GM12892 (cell line): Measurements from ENCODE around the gene GUCY2F. TPM values are rescaled to one million over a fixed set of nuclear protein-coding genes. Genes with fewer than 3 reads are reported as not detected.

ENCODE experiments used
- DNase-seq: peaks from one replicate; pipeline ENCODE4 v3.0.0; 2011; ENCODE audit not compliant: insufficient read length
- FAIRE-seq: peaks from 2 replicates; lab custom pipeline; 2011; peaks lifted over from hg19 to GRCh38; lab: Jason Lieb, UNC
- POLR2A ChIP-seq: IDR thresholded peaks from 2 replicates; pipeline ENCODE4 v1.6.1; 2011; ENCODE audit warnings: low read depth, low read length, control low read depth
- POLR2AphosphoS5 ChIP-seq: IDR thresholded peaks from 2 replicates; pipeline ENCODE4 v1.6.1; 2011; ENCODE audit warnings: low read depth, low read length, control low read depth
- TAF1 ChIP-seq: IDR thresholded peaks from 2 replicates; pipeline ENCODE4 v1.6.1; 2011; ENCODE audit warnings: low read depth, mild to moderate bottlenecking, control low read depth, low read length, borderline replicate concordance
- polyA plus RNA-seq: library from polyadenylated mRNA; unstranded; fragments of >200 nt; gene quantifications from one replicate; pipeline ENCODE4 v1.2.1, GENCODE V29; 2012; ENCODE audit warnings: missing spikeins, inconsistent platforms; ENCODE audit not compliant: missing spikeins

GUCY2F gene
- polyA plus RNA-seq = not detected

DNA sequence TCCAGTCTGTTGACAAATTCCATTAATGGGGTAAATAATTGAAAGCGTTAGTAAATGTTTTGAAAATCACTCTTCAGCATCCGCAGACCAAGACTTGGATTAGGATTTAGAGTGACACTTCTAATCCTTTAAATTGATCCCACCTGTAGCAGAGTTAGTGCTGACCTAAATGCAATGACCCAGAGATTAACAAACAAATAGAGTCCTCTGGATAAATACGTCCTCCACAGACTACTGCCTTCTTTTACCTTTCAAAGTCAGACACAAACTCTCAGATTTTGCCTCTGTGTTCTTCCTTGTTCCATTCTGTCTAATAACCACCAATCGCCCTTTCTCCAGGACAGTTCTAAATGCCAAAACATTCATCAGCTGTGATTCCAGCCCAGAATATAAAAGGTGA is at the start of gene GUCY2F:
TSS of gene GUCY2F (minus strand) at position 101 of the 400 bp plus-strand sequence. CDS start 6,150 bp downstream, outside the sequence.
- no peak for DNase-seq
- no peak for FAIRE-seq
- TF ChIP-seq POLR2A (no peak), POLR2AphosphoS5 (no peak), TAF1 (no peak)

DNA sequence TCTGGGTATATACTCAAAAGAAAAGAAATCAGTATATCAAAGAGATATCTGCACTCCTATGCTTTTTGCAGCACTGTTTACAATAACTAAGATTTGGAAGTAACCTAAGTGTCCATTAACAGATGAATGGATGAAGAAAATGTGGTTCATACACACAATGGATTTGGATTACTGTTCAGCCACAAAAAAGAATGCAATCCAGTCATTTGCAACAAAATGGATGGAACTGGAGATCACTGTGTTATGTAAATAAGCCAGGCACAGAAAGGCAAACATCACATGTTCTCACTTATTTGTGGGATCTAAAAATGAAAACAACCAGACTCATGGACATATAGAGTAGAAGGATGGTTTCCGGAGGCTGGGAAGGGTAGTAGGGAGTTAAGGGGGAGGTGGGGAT is 37.1 kb upstream of the GUCY2F start:
- no peak for TF ChIP-seq POLR2AphosphoS5
- TF ChIP-seq POLR2A = no peak
- no peak for TF ChIP-seq TAF1
- DNase-seq (no peak), FAIRE-seq (no peak)

DNA sequence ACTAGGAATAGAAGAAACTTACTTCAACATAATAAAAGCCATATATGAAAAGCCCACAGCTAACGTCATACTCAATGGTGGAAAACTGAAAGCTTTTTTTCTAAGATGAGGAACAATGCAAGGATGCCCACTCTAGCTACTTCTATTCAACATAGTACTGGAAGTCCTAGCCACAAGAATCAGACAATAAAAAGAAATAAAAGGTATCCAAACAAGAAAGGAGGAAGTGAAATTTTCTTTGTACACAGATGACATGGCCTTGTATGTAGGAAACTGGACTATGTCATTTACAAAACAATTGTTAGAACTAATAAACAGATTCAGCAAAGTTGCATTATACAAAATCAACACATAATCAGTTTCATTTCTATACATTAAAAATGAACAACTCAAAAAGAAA is 29.2 kb upstream of the GUCY2F start:
- FAIRE-seq (no peak), DNase-seq (no peak)
- TF ChIP-seq POLR2A (no peak), TAF1 (no peak), POLR2AphosphoS5 (no peak)

DNA sequence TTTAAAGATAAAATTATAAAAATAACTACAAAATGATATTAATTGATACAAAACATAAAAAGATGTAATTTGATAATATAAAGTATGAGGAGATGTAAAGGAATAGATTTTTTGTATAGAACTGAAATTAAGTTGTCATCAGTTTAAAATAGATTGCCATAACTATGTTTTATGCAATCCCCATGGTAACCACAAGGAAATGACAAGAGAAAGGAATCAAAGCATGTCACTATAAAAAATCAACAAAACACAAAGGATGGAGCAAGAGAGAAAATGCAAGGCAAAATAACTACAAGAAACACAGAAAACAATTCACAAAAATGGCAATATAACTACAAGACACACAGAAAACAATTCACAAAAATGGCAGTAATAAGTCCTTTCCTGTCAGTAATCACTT is 27.0 kb upstream of the GUCY2F start:
- TF ChIP-seq POLR2A = no peak
- no peak for TF ChIP-seq TAF1
- DNase-seq (no peak), FAIRE-seq (no peak)

DNA sequence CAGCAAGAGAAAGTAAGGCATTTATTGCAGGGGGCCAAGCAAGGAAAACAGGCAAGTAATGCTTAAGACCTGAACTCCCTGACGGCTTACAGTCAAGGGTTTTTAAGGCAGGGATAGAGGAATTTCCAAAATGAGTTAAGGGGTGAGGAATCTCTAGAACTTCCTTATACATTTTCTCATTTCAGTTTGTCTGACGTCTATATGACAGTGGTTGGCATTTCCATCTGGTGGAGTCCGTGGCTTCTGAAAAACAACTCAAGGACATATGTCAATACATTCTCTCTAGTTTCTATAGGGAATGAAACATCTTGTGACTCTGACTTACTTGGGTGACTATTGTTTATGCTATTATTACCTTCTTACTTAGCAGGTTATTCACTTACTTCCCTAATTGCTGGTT is 19.3 kb upstream of the GUCY2F start:
- FAIRE-seq (no peak), DNase-seq (no peak)
- no peak for TF ChIP-seq POLR2AphosphoS5

DNA sequence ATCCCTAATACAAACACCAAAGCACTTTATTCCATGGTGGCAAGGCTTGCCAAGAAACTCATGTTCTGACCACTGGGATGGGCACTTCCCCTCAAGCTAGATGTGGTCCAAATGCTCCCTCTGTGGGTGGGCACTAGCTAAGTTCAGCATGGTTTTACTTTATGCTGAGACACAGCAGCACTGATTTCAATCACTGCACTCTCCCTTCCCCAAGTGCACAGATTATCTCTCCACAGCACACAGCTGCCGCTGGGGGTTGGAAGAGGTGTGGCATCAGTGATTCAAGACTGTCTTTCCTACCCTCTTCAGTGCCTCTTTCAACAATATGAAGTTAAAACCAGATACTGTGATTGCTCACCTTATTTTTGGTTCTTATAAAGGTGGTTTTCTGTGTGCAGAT is 16.5 kb upstream of the GUCY2F start:
- no peak for DNase-seq
- no peak for FAIRE-seq
- TF ChIP-seq POLR2A (no peak), TAF1 (no peak), POLR2AphosphoS5 (no peak)

DNA sequence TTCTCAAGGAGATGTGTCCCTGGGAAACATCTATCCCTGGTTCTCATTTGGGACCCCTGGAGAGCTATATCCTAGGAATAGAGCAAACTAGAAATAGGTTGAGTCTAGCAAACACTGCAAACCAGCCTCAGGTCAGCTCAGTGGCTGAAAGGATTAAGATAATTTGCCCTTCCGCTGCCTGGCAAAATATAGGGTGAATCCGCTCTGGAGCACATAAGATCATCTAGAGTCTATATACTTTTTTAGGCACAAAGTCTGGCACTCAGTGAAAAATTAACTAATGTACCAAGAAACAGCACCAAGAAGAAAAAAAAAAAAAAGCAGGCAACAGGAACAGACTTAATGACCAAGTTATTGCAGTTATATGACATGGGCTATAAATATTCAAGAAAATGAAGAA is 7.3 kb upstream of the GUCY2F start:
- TF ChIP-seq POLR2AphosphoS5 = no peak
- no peak for TF ChIP-seq POLR2A
- TF ChIP-seq TAF1 = no peak
- DNase-seq (no peak), FAIRE-seq (no peak)

DNA sequence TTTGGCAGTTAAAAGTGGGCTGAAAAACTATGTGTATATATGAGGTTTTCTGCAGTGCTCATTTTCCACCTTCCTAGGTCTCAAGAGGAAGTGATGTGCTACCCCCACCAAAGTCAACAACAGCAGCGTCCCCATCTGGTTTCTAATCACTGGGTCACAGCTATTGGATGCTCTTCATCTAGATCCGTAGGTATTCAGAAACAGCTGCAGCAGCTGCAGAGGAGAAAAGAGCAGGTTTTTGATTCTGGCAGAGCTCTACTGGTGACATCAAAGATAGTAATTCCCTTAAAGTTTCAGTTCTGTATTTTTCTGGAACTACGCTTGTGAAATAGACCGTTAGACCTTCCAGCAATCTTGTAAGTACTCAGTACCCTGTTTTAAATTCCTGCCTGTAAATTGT is 5.8 kb upstream of the GUCY2F start:
- TF ChIP-seq POLR2A = no peak
- no peak for TF ChIP-seq TAF1
- no peak for TF ChIP-seq POLR2AphosphoS5
- DNase-seq = no peak
- FAIRE-seq = no peak

DNA sequence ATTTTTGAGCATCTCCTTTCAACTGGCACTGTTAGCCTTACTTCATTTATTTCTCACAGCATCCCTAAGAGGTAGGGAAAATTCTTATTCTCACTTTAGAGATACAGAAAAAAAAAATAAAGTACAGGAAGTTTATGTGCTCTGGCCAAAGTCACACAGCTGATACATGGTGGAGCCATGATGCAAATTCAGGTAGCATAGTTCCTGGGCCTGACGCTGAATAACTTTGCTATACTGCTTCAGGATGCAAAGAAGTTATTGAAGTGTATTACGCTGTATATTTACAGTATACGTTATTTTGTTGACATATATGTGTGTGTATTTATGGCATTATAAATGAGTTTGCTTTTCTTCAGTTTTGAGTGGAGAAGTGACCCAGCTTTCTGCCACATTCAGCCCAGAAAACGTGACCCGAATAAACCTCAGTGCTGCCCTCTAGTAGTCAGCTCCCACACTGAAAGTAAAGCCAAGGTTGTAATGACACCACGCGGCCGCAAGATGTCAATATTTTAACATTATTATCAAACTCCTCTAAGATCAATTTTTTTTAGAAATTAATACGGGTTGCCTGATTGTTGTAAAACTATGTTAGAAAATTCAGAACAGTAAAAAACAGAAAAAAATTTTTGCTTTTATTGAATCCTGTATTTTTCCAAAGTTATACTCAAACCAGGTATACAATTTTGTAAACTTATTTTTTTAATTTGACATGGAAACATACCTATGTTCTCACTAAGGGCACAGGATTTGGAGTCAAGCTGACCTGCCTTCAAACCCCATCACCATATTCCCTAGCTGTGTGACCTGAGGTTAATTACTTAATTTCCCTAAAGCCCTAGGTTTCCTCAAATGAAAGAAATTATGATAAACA is 3.8 kb upstream of the GUCY2F start:
- FAIRE-seq (peak; percentile 97), DNase-seq (no peak)
- TF ChIP-seq POLR2AphosphoS5 (no peak), TAF1 (no peak), POLR2A (no peak)

DNA sequence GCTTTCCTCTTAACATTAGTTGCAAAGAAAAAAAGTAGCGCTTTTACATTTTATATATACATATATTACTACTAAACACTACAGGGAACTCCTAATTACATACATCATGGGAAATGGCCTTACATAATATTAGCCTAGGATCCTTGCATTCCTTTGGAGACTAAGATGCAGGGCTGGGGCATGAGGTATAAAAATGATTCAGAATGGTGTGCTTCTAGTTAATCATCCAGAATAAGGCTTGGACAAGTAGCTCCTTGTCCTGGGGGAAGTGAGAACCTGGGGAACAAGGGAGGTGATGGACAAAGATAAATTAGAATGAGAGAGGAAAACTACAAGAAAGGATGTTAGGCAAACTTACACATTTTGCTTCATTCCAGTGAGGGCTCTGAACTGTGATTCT is 3.0 kb upstream of the GUCY2F start:
- DNase-seq (no peak), FAIRE-seq (no peak)
- TF ChIP-seq POLR2AphosphoS5 (no peak), TAF1 (no peak), POLR2A (no peak)

DNA sequence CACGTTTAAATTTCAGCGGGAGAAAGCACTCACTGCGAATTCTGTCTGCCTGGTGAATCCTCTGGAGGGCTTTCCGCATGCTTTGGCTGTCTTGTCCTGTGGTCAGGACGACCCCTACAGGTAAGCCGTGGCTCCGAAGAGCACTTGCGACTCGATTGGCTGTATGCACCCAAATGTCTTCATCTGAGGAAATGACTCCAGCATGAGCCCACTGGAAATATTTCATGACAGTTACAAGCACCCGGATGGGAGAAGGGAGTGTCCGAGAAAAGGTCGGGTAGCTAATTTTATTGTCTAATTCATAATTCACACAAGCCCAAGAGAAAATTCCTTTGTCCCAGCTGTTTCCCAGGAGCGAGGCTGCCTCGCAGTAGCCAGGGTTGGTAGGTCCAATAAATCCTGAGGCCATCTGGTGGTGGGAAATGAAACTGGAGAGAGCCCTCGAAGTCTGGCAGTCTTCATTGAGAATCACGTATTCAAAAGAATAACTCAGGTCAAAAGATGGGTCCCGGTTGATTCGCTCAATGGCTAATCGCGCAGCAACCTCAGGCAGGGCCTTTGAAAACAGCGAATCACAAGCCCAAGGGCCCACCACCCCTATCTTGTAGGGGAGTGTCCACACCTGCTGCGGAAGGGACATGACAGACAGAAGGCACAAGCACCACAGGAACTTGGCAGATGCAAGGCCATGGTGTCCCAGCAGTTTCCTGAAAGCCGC is 6.6 kb downstream of the GUCY2F start:
- FAIRE-seq = no peak
- TF ChIP-seq POLR2A (no peak), TAF1 (no peak), POLR2AphosphoS5 (no peak)
- DNase-seq = no peak
